SU-DHL-6 (cell line): ENCODE data around the gene LKAAEAR1.
"Not testable (repeated sequence)": the region's sequence is repeated elsewhere in the genome, so short reads cannot be mapped to it uniquely, and the experiment has no call there.

Experiments used
- EZH2phosphoT487 ChIP-seq: fragments of 200-600 bp; sonication (generic), shearing (Covaris generic); conservative IDR thresholded peaks from 2 replicates; pipeline ENCODE4 v1.6.1; 2018; ENCODE audit warnings: mild to moderate bottlenecking, antibody characterized with exemption, low read length, moderate library complexity, mixed read lengths
- TF ChIP-seq, protein P1 (sequence below): fragments of 200-600 bp; sonication (generic); IDR thresholded peaks from one replicate; pipeline ENCODE4 v1.5.1; 2017; ENCODE audit warnings: antibody characterized with exemption, mild to moderate bottlenecking, low read length, moderate library complexity; ENCODE audit not compliant: insufficient read depth, poor library complexity, severe bottlenecking

DNA sequence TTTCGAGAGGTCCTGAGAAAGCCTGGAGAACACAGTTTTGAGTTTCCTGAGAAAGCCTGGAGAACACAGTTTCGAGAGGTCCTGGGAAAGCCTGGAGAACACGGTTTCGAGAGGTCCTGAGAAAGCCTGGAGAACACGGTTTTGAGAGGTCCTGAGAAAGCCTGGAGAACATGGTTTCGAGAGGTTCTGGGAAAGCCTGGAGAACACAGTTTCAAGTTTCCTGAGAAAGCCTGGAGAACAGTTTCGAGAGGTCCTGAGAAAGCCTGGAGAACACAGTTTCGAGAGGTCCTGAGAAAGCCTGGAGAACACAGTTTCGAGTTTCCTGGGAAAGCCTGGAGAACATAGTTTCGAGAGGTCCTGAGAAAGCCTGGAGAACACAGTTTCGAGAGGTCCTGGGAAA is 39.3 kb upstream of the LKAAEAR1 start:
- TF ChIP-seq, protein P1, sequence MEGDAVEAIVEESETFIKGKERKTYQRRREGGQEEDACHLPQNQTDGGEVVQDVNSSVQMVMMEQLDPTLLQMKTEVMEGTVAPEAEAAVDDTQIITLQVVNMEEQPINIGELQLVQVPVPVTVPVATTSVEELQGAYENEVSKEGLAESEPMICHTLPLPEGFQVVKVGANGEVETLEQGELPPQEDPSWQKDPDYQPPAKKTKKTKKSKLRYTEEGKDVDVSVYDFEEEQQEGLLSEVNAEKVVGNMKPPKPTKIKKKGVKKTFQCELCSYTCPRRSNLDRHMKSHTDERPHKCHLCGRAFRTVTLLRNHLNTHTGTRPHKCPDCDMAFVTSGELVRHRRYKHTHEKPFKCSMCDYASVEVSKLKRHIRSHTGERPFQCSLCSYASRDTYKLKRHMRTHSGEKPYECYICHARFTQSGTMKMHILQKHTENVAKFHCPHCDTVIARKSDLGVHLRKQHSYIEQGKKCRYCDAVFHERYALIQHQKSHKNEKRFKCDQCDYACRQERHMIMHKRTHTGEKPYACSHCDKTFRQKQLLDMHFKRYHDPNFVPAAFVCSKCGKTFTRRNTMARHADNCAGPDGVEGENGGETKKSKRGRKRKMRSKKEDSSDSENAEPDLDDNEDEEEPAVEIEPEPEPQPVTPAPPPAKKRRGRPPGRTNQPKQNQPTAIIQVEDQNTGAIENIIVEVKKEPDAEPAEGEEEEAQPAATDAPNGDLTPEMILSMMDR: not testable (repeated sequence)
- not testable (repeated sequence) for TF ChIP-seq EZH2phosphoT487
